Natural killer cell (primary cell): ENCODE results near the gene RHOC. TPM values are rescaled to one million over a fixed set of nuclear protein-coding genes. Genes with fewer than 3 reads are reported as not detected.

ENCODE experiments used
- ATAC-seq, 3 donors: fragments of 150-1000 bp in 2 of 3; fragments of 200-7000 bp in 1 of 3; cut with Tn5 transposase; 1 replicate in 1 of 3; 2 replicates in 2 of 3; pipeline ENCODE4 v1.10.0; 2021; ENCODE audit warnings: mild to moderate bottlenecking in 2 of 3, moderate library complexity in 2 of 3
- DNase-seq, 2 donors: peaks; one replicate each; pipeline versions ENCODE4 v3.0.0 to v3.0.0-alpha.2; 2013 to 2021; ENCODE audit warnings: mixed read lengths in 1 of 2
- H3K27ac ChIP-seq: one replicate; pipeline ENCODE4 v1.5.1; 2013; ENCODE audit warnings: mild to moderate bottlenecking, low read length
- H3K27me3 ChIP-seq: one replicate; pipeline ENCODE4 v1.6.1; 2013; ENCODE audit warnings: low read length; ENCODE audit not compliant: control insufficient read depth, insufficient read depth
- H3K36me3 ChIP-seq: one replicate; pipeline ENCODE4 v1.6.1; 2013; ENCODE audit warnings: low read length; ENCODE audit not compliant: control insufficient read depth, insufficient read depth
- H3K4me1 ChIP-seq: one replicate; pipeline ENCODE4 v1.6.1; 2013; ENCODE audit warnings: low read length; ENCODE audit not compliant: control insufficient read depth, insufficient read depth
- H3K4me3 ChIP-seq: one replicate; pipeline ENCODE4 v1.5.1; 2013; ENCODE audit warnings: low read length
- H3K9me3 ChIP-seq: one replicate; pipeline ENCODE4 v1.6.1; 2013; ENCODE audit warnings: low read length; ENCODE audit not compliant: control insufficient read depth, insufficient read depth
- H3K27ac Mint-ChIP-seq, 2 donors: one replicate each; pipeline ENCODE4 v1.8.0; 2022; ENCODE audit warnings: mild to moderate bottlenecking in 2 of 2, mixed read lengths in 2 of 2, moderate library complexity in 1 of 2
- H3K27me3 Mint-ChIP-seq, 2 donors: one replicate each; pipeline ENCODE4 v1.8.0; 2022; ENCODE audit warnings: low read depth in 2 of 2, mixed read lengths in 2 of 2
- H3K36me3 Mint-ChIP-seq: one replicate; pipeline ENCODE4 v1.8.0; 2022; ENCODE audit warnings: mixed read lengths
- H3K4me1 Mint-ChIP-seq, 2 donors: one replicate each; pipeline ENCODE4 v1.8.0; 2022; ENCODE audit warnings: mixed read lengths in 2 of 2
- H3K4me3 Mint-ChIP-seq: one replicate; pipeline ENCODE4 v1.8.0; 2022; ENCODE audit warnings: mild to moderate bottlenecking, moderate library complexity, mixed read lengths
- H3K9me3 Mint-ChIP-seq, 2 donors: one replicate each; pipeline ENCODE4 v1.8.0; 2022; ENCODE audit warnings: mixed read lengths in 2 of 2
- CTCF ChIP-seq: fragments of 200-600 bp; IDR thresholded peaks from one replicate; pipeline ENCODE4 v1.8.0; 2022; ENCODE audit warnings: antibody characterized with exemption
- WGBS: methylation state at CpG from one replicate; pipeline ENCODE4 v1.1.7; 2013; ENCODE audit warnings: missing lambda C conversion rate; ENCODE audit not compliant: insufficient coverage; 5-methylcytosine and 5-hydroxymethylcytosine counted together
- intact Hi-C: fragments of 100-400 bp; cut with micrococcal nuclease; formaldehyde crosslinking; loops from one replicate; pipeline ENCODE4 v1.14.2; 2022
- total RNA-seq, 4 donors: library from RNA; stranded (reverse); fragments of 120-200 nt in 1 of 4; gene quantifications; one replicate each; pipeline versions ENCODE4 v1.2.3 to v1.2.4, GENCODE V29; 2013 to 2022

Gene RHOC
- total RNA-seq, 3 donors from 2014 or later (not counting 1 experiment from before 2014, with no cell fraction given): 161 to 199 (median 195) TPM

- Mint-ChIP-seq H3K4me1 (peaks cover 17 to 33% of the 10 kb centered on the region in 2 donors), H3K9me3 (no peaks in the 10 kb centered on the region), H3K4me3 (no peak overlapping the region), H3K27me3 (no peaks in the 10 kb centered on the region), H3K27ac (no peak overlapping the region), H3K36me3 (peaks cover 15% of the 10 kb centered on the region)
- DNase-seq: no peak
- no peak for ATAC-seq
- no peaks in the 10 kb centered on the region for H3K9me3 ChIP-seq
- H3K4me3 ChIP-seq: no peak overlapping the region
- 98% methylated on average over 10 of the region's 11 CpGs for WGBS
- H3K27ac ChIP-seq: no peak overlapping the region
- intact Hi-C loops: no loop called here
- H3K27me3 ChIP-seq: no peaks in the 10 kb centered on the region
- peaks cover 47% of the 10 kb centered on the region for H3K36me3 ChIP-seq
- no peaks in the 10 kb centered on the region for H3K4me1 ChIP-seq
- no peak for TF ChIP-seq CTCF
Measured at GRCh38 chr1:112689842-112690237, 17.1 kb downstream of the RHOC start.

GRCh38 chr1:112689196-112689841 lies 17.6 kb downstream of the RHOC start:
- peaks cover 17 to 33% of the 10 kb centered on the region in 2 donors for H3K4me1 Mint-ChIP-seq
- intact Hi-C loops: no loop called here
- 97% methylated on average over 7 of the region's 9 CpGs for WGBS
- Histone ChIP-seq H3K27me3 (no peaks in the 10 kb centered on the region), H3K27ac (no peak overlapping the region), H3K4me1 (no peaks in the 10 kb centered on the region), H3K9me3 (no peaks in the 10 kb centered on the region), H3K4me3 (no peak overlapping the region), H3K36me3 (peaks cover 41% of the 10 kb centered on the region)
- no peak for DNase-seq
- H3K27me3 Mint-ChIP-seq: no peaks in the 10 kb centered on the region
- ATAC-seq: no peak
- H3K4me3 Mint-ChIP-seq: no peak overlapping the region
- H3K9me3 Mint-ChIP-seq: no peaks in the 10 kb centered on the region
- peak overlapping the region in 1 of 2 donors; percentile 77 for H3K27ac Mint-ChIP-seq
- no peak for TF ChIP-seq CTCF
- peaks cover 15% of the 10 kb centered on the region for H3K36me3 Mint-ChIP-seq

- Mint-ChIP-seq H3K9me3 (no peaks in the 10 kb centered on the region), H3K4me1 (peaks cover 17 to 33% of the 10 kb centered on the region in 2 donors), H3K36me3 (peaks cover 15% of the 10 kb centered on the region), H3K27ac (peak overlapping the region in 1 of 2 donors; percentile 77), H3K4me3 (no peak overlapping the region), H3K27me3 (no peaks in the 10 kb centered on the region)
- Histone ChIP-seq H3K9me3 (no peaks in the 10 kb centered on the region), H3K27ac (no peak overlapping the region), H3K4me1 (no peaks in the 10 kb centered on the region), H3K36me3 (peaks cover 37% of the 10 kb centered on the region), H3K4me3 (no peak overlapping the region), H3K27me3 (no peaks in the 10 kb centered on the region)
- intact Hi-C loops: no loop called here
- 97% methylated on average over 13 of the region's 13 CpGs for WGBS
- TF ChIP-seq CTCF: no peak
- ATAC-seq: no peak
- no peak for DNase-seq
Measured at GRCh38 chr1:112688781-112689193, 18.1 kb downstream of the RHOC start.
